ENCODE data around the gene MAP1LC3B.
A peak's percentile ranks its signal among the peaks of the same experiment; 100 is the strongest.

The MAP1LC3B gene

DNA sequence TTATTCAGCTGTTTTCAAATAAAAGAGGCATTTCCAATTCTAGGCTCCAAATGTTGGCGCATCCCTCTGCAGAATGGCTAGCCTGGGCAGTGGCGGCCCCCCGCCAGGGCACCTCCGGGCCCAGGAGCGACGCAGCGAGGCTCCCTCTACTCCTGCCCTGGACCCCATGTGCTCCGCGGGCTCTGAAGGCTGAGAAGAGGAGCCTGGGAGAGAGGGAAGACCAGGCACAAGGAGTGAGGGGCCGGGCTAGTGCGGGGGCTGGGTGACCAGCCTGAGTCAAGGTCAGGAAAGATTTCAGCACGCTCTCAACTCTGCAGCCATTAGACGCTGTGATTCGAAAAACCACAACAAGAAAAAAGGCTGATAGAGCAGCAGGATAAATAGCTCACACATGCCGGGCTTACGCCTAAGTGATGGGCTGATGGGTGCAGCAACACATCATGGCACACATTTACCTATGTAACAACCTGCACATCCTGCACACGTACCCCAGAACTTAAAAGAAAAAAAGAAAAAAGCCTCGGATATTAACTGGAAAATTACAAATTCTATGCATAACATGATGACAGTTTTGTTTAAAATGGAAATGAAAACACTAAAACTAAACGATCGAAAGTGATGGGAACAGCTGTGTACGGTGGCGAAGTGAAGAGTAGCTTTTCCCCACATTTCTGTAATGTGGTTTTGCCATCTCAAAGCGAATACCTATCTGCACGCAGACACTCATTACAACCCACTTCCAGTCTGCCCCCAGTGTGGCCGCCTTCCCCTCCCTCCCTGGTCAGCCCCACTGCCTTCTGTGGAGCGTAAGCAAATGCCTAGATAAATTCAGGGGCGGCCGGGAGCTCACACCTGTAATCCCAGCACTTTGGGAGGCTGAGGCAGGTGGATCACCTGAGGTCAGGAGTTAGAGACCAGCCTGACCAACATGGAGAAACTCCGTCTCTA, 44.4 kb downstream of the MAP1LC3B start:
- TF ChIP-seq, protein P1, sequence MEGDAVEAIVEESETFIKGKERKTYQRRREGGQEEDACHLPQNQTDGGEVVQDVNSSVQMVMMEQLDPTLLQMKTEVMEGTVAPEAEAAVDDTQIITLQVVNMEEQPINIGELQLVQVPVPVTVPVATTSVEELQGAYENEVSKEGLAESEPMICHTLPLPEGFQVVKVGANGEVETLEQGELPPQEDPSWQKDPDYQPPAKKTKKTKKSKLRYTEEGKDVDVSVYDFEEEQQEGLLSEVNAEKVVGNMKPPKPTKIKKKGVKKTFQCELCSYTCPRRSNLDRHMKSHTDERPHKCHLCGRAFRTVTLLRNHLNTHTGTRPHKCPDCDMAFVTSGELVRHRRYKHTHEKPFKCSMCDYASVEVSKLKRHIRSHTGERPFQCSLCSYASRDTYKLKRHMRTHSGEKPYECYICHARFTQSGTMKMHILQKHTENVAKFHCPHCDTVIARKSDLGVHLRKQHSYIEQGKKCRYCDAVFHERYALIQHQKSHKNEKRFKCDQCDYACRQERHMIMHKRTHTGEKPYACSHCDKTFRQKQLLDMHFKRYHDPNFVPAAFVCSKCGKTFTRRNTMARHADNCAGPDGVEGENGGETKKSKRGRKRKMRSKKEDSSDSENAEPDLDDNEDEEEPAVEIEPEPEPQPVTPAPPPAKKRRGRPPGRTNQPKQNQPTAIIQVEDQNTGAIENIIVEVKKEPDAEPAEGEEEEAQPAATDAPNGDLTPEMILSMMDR (IDR thresholded peaks at IDR 0.05; ENCODE audit: low read depth, low read length, missing control alignments): no peak
- no peak overlapping the region for H3K4me3 ChIP-seq (ENCODE audit: low read depth, low read length)
- in situ Hi-C loops (cut with HindIII; ENCODE audit: low sequenced_read_pairs): no loop called here
- DNase-seq (ENCODE audit: low read depth): peak; percentile 18

DNA sequence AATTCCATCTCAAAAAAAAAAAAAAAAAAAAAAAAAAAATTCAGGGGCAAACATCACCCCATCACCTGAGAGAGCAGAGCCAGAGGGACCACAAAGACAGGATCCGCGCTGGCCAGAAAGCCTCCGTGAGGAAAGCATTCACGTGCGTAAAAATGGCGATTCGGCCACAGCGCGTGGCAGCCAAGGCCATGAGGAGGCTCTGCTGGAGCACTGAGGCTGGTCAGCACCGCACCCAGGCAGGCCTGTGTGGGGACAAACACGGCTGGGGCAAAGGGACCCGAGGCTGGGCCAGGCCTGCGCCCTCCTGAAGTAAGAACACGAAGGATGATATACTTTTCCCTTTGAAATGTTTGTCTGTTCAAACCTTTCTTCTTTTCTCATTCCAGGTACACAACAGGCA, 45.2 kb downstream of the MAP1LC3B start:
- TF ChIP-seq, protein P1 (IDR thresholded peaks at IDR 0.05; ENCODE audit: low read depth, low read length, missing control alignments): no peak
- H3K4me3 ChIP-seq (ENCODE audit: low read depth, low read length): no peak overlapping the region
- in situ Hi-C loops (cut with HindIII; ENCODE audit: low sequenced_read_pairs): no loop called here
- no peak for DNase-seq (ENCODE audit: low read depth)

DNA sequence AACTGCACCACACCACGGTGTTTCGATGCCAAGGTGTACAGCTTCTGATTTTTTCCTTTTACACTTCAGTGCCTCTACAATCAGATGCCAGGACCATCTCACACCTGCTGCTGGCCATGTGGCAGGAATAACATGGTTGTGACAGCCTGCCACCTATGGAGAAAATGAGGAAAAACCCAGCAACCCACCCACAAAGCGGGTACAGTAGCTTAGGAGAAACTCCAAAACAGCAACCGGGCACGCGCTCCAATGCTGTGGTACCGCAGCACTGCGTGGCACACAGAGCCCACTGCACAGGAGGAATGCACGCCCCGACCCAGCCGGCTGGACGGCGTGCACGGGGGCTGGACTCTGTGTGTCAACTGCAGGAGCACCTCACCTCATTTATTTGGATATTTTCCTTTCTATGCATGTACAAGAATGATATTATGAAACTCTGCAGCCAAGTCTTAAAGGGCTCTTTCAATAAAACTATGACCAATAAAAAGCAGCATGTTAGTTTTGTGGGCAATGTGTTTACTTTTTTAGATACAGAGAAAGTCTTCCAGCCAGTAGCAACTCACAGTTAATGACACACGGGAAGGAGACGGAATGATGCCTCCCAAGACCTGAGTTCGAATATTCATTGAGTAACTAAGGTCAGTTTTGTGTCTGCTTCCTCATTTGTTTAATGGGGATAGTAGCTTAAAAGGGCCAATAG, 45.9 kb downstream of the MAP1LC3B start:
- no peak for DNase-seq (ENCODE audit: low read depth)
- no peak overlapping the region for H3K4me3 ChIP-seq (ENCODE audit: low read depth, low read length)
- in situ Hi-C loops (cut with HindIII; ENCODE audit: low sequenced_read_pairs): no loop called here
- TF ChIP-seq, protein P1 (IDR thresholded peaks at IDR 0.05; ENCODE audit: low read depth, low read length, missing control alignments): no peak

DNA sequence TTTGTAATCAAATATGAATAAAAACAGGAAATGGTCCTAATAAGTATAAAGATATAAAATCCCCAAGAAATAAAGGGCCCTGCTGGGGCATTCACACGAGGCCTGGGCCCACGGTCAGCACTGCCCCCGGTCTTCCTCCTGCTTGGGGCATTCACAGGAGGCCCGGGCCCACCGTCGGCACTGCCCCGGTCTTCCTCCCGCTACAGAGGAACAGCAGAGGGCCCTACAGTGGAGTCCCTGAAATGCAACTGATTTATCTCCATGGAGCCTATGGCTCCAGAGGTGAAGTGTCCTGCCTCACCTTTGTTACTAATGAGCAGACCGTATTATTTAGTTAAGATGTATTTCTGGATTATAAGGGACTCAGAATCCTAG, 46.5 kb downstream of the MAP1LC3B start:
- in situ Hi-C loops (cut with HindIII; ENCODE audit: low sequenced_read_pairs): no loop called here
- DNase-seq (ENCODE audit: low read depth): no peak
- H3K4me3 ChIP-seq (ENCODE audit: low read depth, low read length): no peak overlapping the region
- TF ChIP-seq, protein P1 (IDR thresholded peaks at IDR 0.05; ENCODE audit: low read depth, low read length, missing control alignments): no peak

DNA sequence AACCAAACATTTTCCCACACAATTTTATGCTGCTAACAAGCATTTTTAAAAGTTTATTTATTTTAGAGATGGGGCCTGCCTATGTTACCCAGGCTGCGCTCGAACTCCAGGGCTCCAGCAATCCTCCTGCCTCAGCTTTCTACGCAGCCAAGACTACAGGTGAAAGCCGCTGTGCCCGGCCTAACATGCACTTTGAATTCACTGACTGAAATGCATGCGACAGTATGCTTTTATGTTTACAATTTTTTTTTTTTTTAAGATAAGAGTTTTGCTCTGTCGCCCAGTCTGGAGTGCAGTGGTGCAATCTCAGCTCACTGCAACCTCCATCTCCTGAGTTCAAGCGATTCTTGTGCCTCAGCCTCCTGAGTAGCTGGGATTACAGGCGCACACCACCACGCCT, 47.8 kb downstream of the MAP1LC3B start:
- no peak overlapping the region for H3K4me3 ChIP-seq (ENCODE audit: low read depth, low read length)
- no peak for DNase-seq (ENCODE audit: low read depth)
- in situ Hi-C loops (cut with HindIII; ENCODE audit: low sequenced_read_pairs): no loop called here
- TF ChIP-seq, protein P1 (IDR thresholded peaks at IDR 0.05; ENCODE audit: low read depth, low read length, missing control alignments): no peak

DNA sequence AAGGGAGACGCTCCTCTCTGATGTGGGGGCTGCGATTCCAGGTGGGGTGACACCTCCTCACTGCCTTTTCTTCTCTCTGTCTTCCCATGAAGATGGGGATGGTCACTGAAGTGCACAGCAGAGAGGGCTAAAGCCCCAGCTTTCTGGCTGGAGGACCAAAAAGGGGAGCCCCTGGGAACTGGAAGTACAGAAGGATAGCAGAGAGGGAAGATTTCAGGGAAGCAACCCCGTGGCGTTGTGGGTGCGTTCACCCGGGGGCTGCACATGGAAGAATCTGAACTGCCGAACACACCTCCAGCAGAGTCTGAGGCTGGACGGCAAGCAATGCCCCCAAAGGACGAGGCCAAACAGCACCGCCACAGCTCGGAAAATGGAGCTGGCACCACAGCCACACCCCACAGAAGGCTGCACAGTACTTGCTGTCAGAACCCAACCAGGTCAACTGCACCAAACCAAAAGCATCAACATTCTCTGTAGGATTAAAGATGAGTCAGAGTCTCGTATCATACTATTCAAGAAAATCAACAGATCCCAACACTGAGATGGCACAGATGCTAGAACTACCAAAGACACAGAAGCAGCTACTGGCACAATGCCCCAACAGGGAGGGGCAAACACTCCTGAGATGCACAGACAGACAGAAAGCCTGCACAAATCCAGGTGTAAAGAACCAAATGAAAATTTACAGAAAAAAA, 49.9 kb downstream of the MAP1LC3B start:
- DNase-seq (ENCODE audit: low read depth): no peak
- in situ Hi-C loops (cut with HindIII; ENCODE audit: low sequenced_read_pairs): no loop called here
- no peak overlapping the region for H3K4me3 ChIP-seq (ENCODE audit: low read depth, low read length)
- TF ChIP-seq, protein P1 (IDR thresholded peaks at IDR 0.05; ENCODE audit: low read depth, low read length, missing control alignments): no peak
